CD14-positive monocyte (primary cell): ENCODE measurements around the gene FGFR2. TPM values are rescaled to one million over a fixed set of nuclear protein-coding genes. Genes with fewer than 3 reads are reported as not detected.

ENCODE experiments used
- DNase-seq, 3 donors: peaks; one replicate each; pipeline ENCODE4 v3.0.0-alpha.2; 2011 to 2022
- H2AFZ ChIP-seq: 2 replicates; pipeline ENCODE4 v1.6.0; 2012; ENCODE audit warnings: mild to moderate bottlenecking, low read depth, low read length, inconsistent platforms; ENCODE audit not compliant: insufficient read depth, poor library complexity, severe bottlenecking
- H3K27ac ChIP-seq, 2 donors: 1 replicate in 1 of 2; 2 replicates in 1 of 2; pipeline ENCODE4 v1.5.1; 2012 to 2013; ENCODE audit warnings: low read length in 2 of 2, control low read depth in 1 of 2, inconsistent platforms in 1 of 2, low read depth in 1 of 2, mild to moderate bottlenecking in 1 of 2
- H3K27me3 ChIP-seq, 2 donors: one replicate each; pipeline versions ENCODE4 v1.6.0 to v1.6.1; 2011 to 2013; ENCODE audit warnings: low read length in 2 of 2; ENCODE audit not compliant: control insufficient read depth in 2 of 2, insufficient read depth in 2 of 2
- H3K36me3 ChIP-seq, 2 donors: replicated peaks in 1 of 2; 1 replicate in 1 of 2; 2 replicates in 1 of 2; pipeline versions ENCODE4 v1.5.1 to v1.6.1; 2012 to 2013; ENCODE audit warnings: low read length in 2 of 2, control low read depth in 1 of 2, inconsistent platforms in 1 of 2, mild to moderate bottlenecking in 1 of 2; ENCODE audit not compliant: insufficient read depth in 2 of 2, control insufficient read depth in 1 of 2
- H3K4me1 ChIP-seq, 2 donors: 1 replicate in 1 of 2; 2 replicates in 1 of 2; pipeline versions ENCODE4 v1.5.1 to v1.6.1; 2012 to 2013; ENCODE audit warnings: low read length in 2 of 2, control low read depth in 1 of 2, inconsistent platforms in 1 of 2, mild to moderate bottlenecking in 1 of 2, moderate library complexity in 1 of 2; ENCODE audit not compliant: insufficient read depth in 2 of 2, control insufficient read depth in 1 of 2
- H3K4me2 ChIP-seq: replicated peaks from 2 replicates; pipeline ENCODE3; 2012; ENCODE audit warnings: low read length, moderate library complexity, mild to moderate bottlenecking; ENCODE audit not compliant: poor library complexity, severe bottlenecking; ENCODE audit errors: extremely low read depth
- H3K4me3 ChIP-seq, 3 experiments: fragments of 200-600 bp in 1 of 3; sonication (generic) in 1 of 3; replicated peaks in 1 of 3; 1 replicate in 2 of 3; 2 replicates in 1 of 3; pipeline ENCODE4 v1.5.1; 2011 to 2013; ENCODE audit warnings: low read length in 3 of 3, mild to moderate bottlenecking in 3 of 3, control low read depth in 2 of 3, low read depth in 2 of 3, inconsistent platforms in 1 of 3, moderate library complexity in 1 of 3
- H3K79me2 ChIP-seq: 2 replicates; pipeline ENCODE4 v1.6.0; 2012; ENCODE audit warnings: mild to moderate bottlenecking, control low read depth, inconsistent platforms, low read length, moderate library complexity; ENCODE audit not compliant: insufficient read depth
- H3K9ac ChIP-seq: 2 replicates; pipeline ENCODE4 v1.6.0; 2017; ENCODE audit warnings: low read length, mild to moderate bottlenecking; ENCODE audit not compliant: insufficient read depth, poor library complexity, severe bottlenecking
- H3K9me3 ChIP-seq, 2 donors: replicated peaks in 1 of 2; 1 replicate in 1 of 2; 2 replicates in 1 of 2; pipeline versions ENCODE4 v1.5.1 to v1.6.1; 2012 to 2013; ENCODE audit warnings: low read length in 2 of 2, control low read depth in 1 of 2; ENCODE audit not compliant: control insufficient read depth in 1 of 2, insufficient read depth in 1 of 2
- H4K20me1 ChIP-seq: 2 replicates; pipeline ENCODE4 v1.6.0; 2012; ENCODE audit warnings: mild to moderate bottlenecking, low read length, control low read depth, moderate library complexity; ENCODE audit not compliant: insufficient read depth
- H3K27ac Mint-ChIP-seq, 7 donors: one replicate each; pipeline ENCODE4 v1.8.0; 2020; ENCODE audit warnings: mild to moderate bottlenecking in 7 of 7, mixed read lengths in 7 of 7, moderate library complexity in 6 of 7, inconsistent platforms in 2 of 7
- H3K27me3 Mint-ChIP-seq, 3 donors: one replicate each; pipeline ENCODE4 v1.8.0; 2021 to 2022; ENCODE audit warnings: low read depth in 3 of 3, mild to moderate bottlenecking in 3 of 3, mixed read lengths in 3 of 3, moderate library complexity in 3 of 3, inconsistent platforms in 1 of 3
- H3K36me3 Mint-ChIP-seq, 2 donors: one replicate each; pipeline ENCODE4 v1.8.0; 2020; ENCODE audit warnings: mixed read lengths in 2 of 2, inconsistent platforms in 1 of 2, mild to moderate bottlenecking in 1 of 2
- H3K4me1 Mint-ChIP-seq: one replicate; pipeline ENCODE4 v1.8.0; 2020; ENCODE audit warnings: mild to moderate bottlenecking, mixed read lengths
- H3K4me3 Mint-ChIP-seq, 2 donors: one replicate each; pipeline ENCODE4 v1.8.0; 2020; ENCODE audit warnings: mild to moderate bottlenecking in 2 of 2, mixed read lengths in 2 of 2, moderate library complexity in 1 of 2
- H3K9me3 Mint-ChIP-seq, 7 donors: one replicate each; pipeline ENCODE4 v1.8.0; 2020 to 2022; ENCODE audit warnings: mixed read lengths in 7 of 7, mild to moderate bottlenecking in 6 of 7, moderate library complexity in 6 of 7, inconsistent platforms in 2 of 7
- CTCF ChIP-seq: fragments of 200-600 bp; IDR thresholded peaks from one replicate; pipeline ENCODE4 v1.8.0; 2022; ENCODE audit warnings: antibody characterized with exemption, mild to moderate bottlenecking
- WGBS: methylation state at CpG from one replicate; pipeline ENCODE4 v1.1.5; 2013; ENCODE audit warnings: missing lambda C conversion rate; ENCODE audit not compliant: insufficient coverage; 5-methylcytosine and 5-hydroxymethylcytosine counted together
- intact Hi-C, 2 donors: fragments of 100-400 bp; cut with micrococcal nuclease; formaldehyde crosslinking; loops; one replicate each; pipeline versions ENCODE4 v1.15.0 to v1.15.1; 2023
- polyA plus RNA-seq, 3 donors: library from polyadenylated mRNA; depleted of rRNA in 1 of 3; unstranded in 2 of 3; stranded (reverse) in 1 of 3; fragments of 300-500 nt in 2 of 3; fragments of >200 nt in 1 of 3; fragmentation: Illumina TruSeq in 2 of 3; gene quantifications; 1 replicate in 2 of 3; 2 replicates in 1 of 3; pipeline ENCODE4 v1.2.3, GENCODE V29; 2012 to 2021

The FGFR2 gene
- polyA plus RNA-seq, 3 donors: not detected

- Histone ChIP-seq H3K4me3 (no peak overlapping the region), H4K20me1 (no peaks in the 10 kb centered on the region), H2AFZ (no peak overlapping the region), H3K4me2 (no peak overlapping the region), H3K4me1 (no peaks in the 10 kb centered on the region), H3K9ac (no peak overlapping the region), H3K27ac (no peak overlapping the region), H3K36me3 (no peaks in the 10 kb centered on the region), H3K27me3 (peaks cover 0 to 6% of the 10 kb centered on the region in 2 donors), H3K79me2 (no peaks in the 10 kb centered on the region), H3K9me3 (no peaks in the 10 kb centered on the region)
- Mint-ChIP-seq H3K27ac (no peak overlapping the region), H3K9me3 (no peaks in the 10 kb centered on the region), H3K4me1 (no peaks in the 10 kb centered on the region), H3K27me3 (peaks cover 5 to 16% (median 10%) of the 10 kb centered on the region in 3 donors), H3K4me3 (no peak overlapping the region), H3K36me3 (no peaks in the 10 kb centered on the region)
- no CpG with 5 or more reads among the region's 3 CpGs for WGBS
- intact Hi-C loops: no loop called here
- DNase-seq: no peak
- no peak for TF ChIP-seq CTCF
Measured at GRCh38 chr10:121589553-121589952, 8.7 kb downstream of the FGFR2 start.

GRCh38 chr10:121583857-121584256, 14.4 kb downstream of the FGFR2 start:
- Mint-ChIP-seq H3K36me3 (no peaks in the 10 kb centered on the region), H3K27me3 (peaks cover 2 to 3% (median 3%) of the 10 kb centered on the region in 3 donors), H3K4me1 (no peaks in the 10 kb centered on the region), H3K9me3 (peaks cover 0 to 3% (median 0%) of the 10 kb centered on the region in 7 donors), H3K4me3 (no peak overlapping the region), H3K27ac (no peak overlapping the region)
- no peak overlapping the region for H3K4me3 ChIP-seq
- no peaks in the 10 kb centered on the region for H3K9me3 ChIP-seq
- no peak overlapping the region for H3K9ac ChIP-seq
- H4K20me1 ChIP-seq: no peaks in the 10 kb centered on the region
- no peak overlapping the region for H2AFZ ChIP-seq
- no peak for DNase-seq
- TF ChIP-seq CTCF: no peak
- H3K27me3 ChIP-seq: peaks cover 0 to 3% of the 10 kb centered on the region in 2 donors
- intact Hi-C loops: no loop called here
- H3K36me3 ChIP-seq: no peaks in the 10 kb centered on the region
- H3K4me1 ChIP-seq: no peaks in the 10 kb centered on the region
- 88% methylated on average over 1 of the region's 1 CpG for WGBS
- no peak overlapping the region for H3K4me2 ChIP-seq
- no peak overlapping the region for H3K27ac ChIP-seq
- no peaks in the 10 kb centered on the region for H3K79me2 ChIP-seq
